Measurements from ENCODE around the gene STXBP6.

STXBP6 gene

DNA sequence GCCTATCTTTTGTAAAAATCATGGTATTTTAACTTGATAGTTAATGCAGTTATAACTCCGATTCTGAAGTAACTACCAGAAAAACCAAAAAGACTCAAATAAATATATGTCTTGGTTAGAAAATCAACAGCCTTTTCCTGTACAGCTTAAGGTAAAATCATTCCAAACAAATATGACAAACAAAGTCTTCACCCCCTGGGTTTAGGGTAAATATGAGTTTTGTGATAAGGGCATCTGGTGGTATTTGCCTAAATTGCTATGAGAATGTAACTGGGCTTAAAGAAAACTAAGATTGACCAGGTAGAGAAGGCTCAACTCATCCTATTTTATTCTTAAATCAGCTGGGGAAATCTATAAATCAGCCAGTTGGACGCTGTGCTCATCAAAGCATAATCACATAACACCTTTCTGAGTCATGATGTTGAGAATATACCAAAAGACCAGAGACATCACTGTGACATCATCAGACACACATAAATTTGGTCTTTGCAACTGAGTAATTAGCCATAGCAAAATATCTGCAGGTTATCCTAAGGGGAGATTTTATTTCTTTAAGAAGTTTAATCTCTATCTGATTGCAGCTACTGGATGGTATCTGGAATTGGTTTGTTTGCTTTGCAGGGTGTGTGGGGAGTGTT is 133.9 kb downstream of the STXBP6 start:
- DNase-seq (ENCODE audit: low read depth in 3 of 3), result no peak

DNA sequence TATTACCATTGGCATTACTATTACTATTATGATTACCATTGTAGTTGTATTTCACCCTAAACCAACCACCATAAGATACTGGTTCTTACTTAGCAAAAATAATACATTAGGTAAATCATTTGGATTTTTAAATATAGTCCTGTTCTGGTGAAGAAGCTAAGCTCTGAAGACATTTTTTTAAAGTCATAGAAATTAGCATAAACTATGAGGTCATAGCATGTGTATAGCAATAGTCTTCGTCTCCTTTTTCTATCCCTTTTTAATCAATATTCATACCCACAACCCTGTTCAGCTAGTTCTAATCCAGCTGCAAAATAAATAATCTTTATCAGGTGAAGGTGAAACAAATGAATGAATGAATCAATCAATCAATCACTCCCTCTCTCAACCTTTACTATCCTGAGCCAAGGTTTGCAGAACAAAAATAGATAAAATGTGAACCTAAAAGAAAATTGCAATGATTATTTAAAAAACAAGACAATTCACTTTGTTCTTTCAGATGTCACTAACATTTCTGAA is 134.5 kb downstream of the STXBP6 start:
- DNase-seq (ENCODE audit: low read depth in 3 of 3), result no peak

DNA sequence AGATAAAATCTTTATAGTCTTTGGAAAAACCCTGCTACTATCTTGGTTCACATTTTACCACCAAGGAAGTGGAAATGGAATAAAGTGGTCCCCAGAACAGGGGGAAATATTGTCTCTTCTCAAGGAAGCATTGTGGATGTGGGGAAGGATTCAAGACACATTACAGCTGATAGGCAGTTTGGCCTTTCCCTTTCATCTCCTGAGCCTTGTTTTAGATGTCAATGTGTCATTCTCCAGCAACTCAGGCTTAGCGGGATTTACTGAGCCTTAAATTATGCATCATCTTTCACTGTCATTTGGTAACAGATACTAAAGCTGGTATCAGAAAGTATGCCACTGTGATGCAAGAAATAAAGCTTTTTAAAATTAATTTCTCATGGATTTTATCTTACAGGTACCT is 136.2 kb downstream of the STXBP6 start:
- DNase-seq (ENCODE audit: low read depth in 3 of 3), result no peak

DNA sequence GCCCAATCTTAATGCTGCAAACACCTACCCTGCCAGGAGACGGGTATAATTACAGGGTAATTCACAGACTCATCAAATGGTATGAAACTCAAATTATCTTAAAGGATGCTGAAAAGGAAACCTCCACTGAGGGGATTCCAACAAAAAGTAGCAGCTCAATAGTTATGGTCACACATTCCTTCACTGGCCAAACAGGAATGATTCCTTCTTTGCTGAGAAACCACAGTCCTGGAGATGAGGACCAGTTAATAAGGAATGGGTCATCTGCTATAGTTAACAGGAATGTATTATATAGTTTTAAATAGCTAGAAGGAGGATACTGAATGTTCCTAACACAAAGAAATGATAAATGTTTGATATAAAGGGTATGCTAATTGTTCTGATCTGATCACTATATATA is 136.9 kb downstream of the STXBP6 start:
- DNase-seq (ENCODE audit: low read depth in 3 of 3), result no peak

DNA sequence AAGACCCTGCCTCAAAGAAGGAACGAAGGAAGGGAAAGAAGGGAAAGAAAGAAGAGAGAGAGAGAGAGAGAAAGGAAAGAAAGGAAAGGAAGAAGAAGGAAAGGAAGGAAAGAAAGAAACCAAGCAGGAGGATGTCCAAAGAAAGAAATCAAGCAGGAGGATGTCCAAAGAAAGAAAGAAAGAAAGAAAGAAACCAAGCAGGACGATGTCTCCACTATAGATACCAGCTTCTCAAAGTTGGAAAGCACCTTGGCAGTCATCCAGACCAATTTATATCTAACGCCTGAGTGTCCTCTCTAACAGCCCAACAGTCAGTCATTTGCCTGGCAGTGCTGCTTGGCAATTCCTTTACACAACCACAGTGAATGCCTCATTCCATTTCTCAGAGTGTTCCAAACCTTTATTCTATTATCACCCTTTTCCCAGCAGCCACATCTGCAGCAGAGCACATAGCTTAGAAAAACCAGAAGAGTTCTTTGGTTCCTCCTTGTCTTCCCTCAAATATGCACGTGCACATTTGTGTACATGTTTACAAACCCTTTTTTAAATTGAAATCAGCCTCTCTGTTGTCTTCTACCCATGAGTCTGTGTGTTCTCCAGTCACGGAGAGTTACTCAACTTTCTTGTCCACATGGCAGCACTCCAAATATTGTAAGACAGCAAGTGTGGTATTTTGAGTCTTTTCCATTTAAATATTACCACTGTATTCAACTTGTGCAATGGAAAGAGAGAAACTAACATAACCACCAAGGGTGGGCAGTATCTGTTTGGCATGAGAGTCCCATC is 138.4 kb downstream of the STXBP6 start:
- no peak for DNase-seq (ENCODE audit: low read depth in 3 of 3)

DNA sequence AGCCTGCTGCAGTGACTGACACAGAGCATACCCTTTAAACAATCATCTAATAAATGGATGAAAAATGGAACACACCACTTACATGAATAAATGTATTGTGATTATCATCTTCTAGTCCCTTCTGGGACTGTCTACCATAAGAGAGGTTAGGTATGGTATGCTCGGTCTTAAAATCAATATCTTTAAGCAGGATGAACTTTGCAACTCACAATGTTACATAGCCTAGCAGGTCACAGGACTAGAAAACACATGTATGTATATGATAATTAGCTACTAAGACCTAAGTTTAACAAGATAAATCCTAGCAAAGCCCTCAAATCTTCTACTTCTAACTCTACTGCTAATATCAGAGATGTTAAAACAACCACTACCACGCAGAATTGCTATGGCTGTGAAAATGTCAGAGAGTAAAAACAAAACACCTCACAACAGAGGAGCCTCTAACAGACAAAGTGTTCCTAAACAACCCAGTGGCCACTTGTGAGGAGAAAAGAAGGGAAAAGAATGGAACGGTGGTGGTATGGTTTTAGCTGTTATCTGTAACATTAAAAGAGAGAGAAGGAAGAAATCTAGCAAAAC is 139.4 kb downstream of the STXBP6 start:
- DNase-seq (ENCODE audit: low read depth in 3 of 3), result no peak

DNA sequence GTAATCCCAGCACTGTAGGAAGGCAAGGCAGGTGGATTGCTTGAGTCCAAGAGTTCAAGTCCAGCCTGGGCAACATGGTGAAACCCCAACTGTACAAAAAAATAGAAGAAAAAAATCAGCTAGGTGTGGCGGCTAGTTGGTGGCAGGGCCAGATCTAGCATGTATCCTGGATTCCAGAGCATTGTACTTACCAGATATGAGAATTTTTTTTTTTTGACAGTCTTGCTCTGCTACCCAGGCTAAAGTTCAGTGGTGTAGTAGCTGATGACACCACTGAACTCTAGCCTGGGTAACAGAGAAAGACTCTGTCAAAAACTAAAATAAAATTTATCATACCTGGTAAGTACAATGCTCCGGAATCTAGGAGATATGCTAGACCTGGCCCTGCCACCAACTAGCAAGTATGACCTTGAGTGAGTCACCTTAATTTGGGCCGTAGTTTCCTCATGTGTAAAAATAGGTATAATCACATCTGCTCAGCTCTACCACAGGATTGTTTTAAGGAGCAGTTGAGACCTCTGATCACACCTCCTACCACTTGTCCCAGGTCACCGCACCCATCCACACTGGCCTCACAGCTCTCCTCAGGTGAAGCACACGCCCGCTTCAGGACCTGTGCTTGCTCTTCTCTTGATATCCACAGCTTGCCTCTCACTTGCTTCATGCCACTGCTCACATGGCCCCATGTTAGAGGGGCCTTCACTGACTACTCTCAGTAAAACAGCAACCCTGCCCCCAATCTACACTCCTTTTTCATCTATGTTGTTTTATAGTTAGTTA is 140.2 kb downstream of the STXBP6 start:
- no peak for DNase-seq (ENCODE audit: low read depth in 3 of 3)

DNA sequence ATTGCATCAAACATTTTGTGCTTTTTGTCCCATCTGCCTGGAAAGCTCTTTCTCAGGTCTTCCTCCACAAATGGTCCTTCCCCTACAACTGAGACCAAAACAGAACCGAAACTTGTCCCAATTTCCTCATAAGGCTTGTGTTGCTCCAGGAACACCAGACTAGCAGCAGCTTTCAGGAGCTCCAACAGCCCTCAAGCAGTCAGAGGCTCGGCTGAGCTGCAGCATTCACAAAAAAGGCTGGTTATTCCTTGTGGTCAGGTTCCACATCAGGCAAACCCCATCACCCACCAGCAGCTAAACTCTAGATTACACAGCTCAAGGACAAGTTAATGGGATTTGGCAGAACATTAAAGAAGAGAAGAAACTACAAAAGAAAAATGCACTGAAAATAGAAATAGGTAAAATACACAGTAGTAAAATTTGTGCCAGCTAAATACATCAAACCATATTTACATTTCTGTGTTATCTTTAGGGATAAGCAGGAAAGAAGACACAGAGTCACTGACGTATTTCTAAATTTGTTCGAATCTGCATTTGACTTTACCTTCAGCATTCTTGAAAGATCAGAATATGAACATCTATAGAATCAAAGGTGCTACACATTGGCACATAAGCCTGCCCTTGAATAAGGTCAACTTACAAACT is 141.2 kb downstream of the STXBP6 start:
- no peak for DNase-seq (ENCODE audit: low read depth in 3 of 3)

DNA sequence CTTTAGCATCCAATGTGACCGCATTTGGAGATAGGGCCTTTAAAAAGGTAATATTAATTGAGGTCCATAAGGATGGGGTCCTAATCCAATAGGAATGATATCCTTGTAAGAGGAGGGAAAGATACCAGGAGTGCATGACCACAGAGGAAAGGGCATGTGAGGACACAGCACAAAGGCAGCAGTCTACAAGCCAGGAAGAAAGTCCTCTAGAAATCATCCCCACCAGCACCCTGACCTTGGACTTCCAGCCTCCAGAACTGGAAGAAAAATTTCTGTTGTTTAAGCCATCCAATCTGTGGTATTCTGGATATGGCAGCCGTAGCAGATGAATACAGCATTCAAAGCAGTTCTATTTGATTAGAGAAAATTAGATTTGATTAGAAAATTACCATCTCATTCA is 145.4 kb downstream of the STXBP6 start:
- DNase-seq (ENCODE audit: low read depth in 3 of 3), result no peak

DNA sequence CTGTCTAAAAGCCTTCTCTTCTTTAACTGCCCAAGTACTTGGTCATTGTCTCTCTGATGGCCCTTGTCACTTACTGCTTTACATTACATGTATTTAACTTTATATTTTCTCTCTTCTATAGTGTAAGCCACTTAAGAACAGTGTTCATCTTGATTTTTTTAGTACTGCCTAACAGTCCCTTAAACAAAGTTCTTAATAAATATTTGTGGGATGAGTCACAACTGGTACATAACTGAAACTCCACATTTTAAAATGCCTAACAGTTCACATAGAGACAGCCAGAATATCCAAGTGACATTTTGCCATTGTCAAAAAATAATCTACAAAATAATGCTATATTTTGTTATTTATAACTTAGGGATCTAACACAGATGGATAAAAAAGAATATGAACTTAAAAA is 146.6 kb downstream of the STXBP6 start:
- DNase-seq (ENCODE audit: low read depth in 3 of 3), result no peak

DNA sequence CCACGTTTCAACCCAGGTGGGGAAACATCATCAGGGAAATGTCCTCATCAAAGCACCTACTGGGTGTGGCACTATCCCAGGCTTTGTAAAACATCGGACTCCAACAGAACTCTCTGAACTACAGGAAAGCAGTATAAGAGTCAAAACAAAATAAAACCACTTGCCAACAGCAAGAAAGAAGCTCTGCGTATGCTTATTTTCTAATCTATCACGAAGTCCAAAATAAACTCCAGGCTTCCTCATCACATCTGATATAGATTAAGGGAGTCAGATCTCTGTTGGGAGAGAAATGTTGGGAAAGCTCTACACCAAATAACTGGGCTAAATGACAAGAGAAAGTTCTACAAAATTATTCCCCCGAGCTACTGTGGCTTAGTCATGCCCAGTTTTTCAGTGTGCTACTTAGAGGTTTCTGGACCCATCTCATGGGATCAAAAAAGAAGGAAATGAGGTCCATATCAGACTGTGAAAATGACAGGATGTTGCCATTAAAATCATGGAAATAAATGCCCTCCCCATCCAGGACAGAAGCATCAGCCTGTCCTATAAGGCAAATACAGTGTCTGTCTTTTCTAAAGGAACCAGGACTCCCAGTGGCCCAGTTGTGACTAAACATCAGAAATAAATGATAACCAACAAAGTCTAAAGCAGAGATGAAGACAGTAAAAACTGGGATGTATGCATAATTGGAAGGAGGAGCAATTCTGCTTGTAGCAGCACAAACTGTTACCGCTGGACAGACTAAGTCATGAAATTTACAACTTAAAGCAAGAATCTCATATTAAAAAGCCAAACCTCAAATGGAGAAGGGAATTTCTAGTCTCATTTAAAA is 149.5 kb downstream of the STXBP6 start:
- DNase-seq (ENCODE audit: low read depth in 3 of 3), result no peak

DNA sequence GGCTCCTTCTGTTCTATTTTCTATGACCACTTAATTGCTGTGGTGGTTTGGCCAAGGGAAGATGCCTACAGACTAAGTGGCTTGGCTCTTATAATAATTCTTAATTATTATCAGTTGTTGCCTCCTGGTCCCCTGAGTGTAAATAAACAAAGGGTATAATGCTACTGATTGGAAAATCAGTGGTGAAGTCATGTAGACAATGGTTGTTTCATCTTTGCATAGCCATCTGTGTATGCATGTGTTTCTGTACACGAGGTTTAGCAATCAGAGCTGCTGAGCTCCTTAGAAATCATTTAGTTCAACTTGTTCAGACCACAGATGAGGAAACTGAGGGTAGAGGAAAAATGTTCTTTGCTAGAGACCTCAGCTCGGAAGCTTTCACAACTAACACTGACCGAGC is 152.2 kb downstream of the STXBP6 start:
- no peak for DNase-seq (ENCODE audit: low read depth in 3 of 3)

DNA sequence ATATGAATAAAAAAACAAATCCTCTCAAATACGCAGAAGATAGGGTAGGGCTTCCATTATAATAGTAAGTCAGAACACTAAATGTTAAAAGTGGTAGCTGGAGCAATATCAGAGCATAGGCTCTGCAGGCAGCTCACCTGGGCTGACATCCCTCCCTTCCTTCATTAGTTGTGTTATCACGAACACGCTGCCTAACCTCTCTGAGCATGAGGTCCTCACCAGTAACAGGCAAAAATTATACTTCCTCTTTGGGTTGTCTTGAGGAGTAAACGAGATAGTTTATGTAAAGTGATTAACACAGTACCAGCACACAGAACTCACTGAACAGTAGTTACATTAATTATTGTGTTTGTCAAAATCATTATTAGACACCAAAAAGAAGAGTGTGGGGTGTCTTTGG is 154.3 kb downstream of the STXBP6 start:
- DNase-seq (ENCODE audit: low read depth in 3 of 3), result no peak

DNA sequence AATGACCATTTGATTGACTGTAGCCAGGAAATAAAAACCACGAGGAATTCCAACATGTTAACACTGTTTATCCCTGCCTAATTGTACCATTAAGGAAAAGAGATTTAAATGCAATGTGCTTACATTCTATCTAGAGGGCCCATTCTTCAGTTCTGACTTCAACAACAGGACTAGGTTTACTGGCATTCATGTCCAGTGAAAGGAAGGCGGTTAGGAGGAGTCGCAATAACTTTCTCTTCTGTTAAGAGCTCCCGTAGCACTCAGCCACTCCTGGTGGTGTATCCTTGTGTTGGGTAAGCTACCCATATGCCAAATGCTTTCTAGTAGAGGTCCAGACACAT is 154.7 kb downstream of the STXBP6 start:
- no peak for DNase-seq (ENCODE audit: low read depth in 3 of 3)

DNA sequence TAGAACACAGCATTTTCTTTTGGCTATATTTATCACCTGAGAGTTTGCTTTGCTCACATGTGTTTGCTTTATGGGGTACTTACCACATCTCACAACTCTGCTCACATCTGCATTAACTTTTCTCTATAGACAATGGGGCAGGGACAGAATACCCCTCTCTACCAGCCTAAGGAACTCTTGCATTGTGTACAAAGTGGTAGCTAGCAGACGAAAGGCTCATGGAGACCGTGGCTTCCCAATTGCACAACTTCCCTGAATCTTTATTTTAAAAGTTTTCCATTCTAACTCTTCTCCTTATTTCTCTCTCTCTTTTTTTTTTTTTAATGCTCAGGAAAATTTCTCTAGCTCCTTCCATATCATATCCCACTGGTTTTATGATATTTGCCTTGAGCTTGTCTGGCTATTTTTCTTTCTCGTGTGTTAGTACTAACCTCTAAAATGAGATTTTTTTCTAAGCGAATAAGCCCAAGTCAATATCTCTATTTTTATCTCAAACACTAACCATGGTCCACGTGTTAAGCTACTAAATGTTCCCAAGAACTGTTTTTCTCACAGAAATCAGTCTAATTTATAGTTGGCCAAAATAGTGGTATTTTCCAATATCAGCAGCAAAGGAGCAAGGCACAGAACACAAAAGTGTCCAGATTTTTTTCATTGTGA is 155.2 kb downstream of the STXBP6 start:
- no peak for DNase-seq (ENCODE audit: low read depth in 3 of 3)

DNA sequence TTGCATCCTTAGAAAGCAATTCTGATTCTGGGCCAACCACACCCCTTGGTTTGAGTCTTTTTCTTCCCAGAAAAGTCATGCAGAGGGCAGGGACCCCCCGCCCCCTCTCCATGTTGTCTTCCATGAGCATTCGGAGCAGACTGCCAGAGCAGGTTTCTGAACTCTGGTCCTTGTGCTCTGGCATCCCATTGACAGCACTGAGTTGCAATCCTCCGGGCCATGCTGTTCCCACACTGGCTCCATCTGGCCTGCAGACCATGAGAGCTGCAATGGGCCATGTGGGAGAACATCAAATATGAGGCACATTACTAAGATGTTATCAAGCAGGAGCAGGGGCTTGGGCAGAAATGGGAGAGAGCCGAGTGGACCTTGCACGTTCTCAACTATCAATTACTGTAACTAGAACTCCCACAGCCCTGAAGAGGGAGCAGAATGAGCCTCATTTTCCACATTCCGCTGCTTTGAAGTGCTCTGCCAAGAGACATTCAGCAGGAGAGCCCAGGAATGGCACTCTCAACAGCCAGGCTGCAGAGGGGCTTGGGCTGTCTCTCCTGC is 157.4 kb downstream of the STXBP6 start:
- DNase-seq (ENCODE audit: low read depth in 3 of 3), result no peak

DNA sequence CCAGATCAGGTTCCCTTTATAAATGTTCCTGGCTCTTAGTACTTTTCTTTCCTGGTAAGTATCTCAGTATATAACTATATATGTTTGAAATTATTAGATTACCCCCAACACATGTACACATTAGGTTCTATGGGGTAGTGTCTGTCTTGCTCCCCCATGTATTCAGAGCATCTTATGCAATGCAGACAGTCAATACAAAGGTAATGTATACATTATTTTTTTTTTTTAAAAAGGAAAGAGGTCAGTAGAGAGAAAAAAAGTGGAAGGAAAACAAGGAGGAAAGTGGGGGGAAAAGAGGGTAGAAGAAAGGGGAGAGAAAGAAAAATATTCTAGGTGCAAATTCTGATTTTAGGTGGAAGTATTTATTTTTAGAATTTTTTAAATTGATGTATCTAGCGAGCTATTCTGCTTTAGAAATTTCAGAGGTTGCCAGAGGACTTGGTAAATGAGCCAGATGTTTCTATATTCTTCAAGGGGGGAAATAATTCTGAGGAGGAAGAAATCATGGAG is 157.9 kb downstream of the STXBP6 start:
- DNase-seq (ENCODE audit: low read depth in 3 of 3), result no peak

DNA sequence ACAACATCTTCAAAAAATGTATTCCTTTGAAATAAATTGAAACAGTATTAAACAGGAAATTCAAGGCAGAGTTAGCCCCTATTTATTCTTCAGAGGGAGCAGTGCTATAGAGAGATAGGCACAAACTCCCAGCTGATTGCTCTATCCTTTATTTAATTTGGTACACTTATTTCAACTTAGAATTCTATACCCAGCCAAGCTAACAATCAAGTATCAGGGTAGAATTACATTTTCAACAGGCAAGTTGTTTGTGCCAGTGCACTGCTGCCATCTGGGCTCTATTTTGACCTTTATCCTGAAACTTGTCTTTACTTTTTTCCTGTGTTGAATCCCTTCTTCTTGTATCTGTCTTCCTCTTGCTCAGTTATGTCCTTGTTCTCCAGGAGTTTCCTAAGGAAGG is 159.2 kb downstream of the STXBP6 start:
- DNase-seq (ENCODE audit: low read depth in 3 of 3), result no peak

DNA sequence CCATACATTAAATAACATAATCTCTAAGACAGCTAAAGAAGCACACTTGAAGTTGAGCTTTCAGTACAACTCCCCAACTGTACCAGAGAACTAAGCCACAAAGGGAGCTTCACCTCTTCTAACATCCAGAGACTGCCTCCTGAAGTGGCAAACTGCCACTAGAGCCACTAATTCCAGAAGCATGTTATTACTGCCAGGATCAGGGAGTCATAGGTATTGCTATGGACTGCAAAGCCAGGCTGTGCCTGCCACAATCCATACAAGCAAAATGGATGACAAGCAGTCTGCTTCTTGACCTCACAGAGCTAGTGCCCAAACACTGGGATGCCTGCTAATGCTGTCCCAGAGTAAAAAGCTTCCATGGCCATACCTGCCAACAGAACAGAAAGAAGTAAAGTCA is 160.1 kb downstream of the STXBP6 start:
- DNase-seq (ENCODE audit: low read depth in 3 of 3), result no peak

DNA sequence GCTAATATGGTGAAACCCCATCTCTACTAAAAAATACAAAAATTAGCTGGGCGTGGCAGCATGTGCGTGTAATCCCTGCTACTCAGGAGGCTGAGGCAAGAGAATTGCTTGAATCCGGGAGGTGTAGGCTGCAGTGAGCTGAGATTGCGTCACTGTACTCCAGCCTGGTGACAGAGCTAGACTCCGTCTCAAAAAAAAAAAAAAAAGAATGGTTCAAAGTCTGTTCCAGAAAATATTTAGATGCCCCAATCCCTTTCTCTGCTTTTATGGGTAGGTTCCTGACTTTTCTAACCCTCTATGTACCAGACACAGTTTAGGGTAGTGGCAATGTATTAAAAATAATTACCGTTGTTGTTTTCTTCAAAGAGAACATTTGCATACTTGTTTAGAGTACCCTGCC is 161.4 kb downstream of the STXBP6 start:
- no peak for DNase-seq (ENCODE audit: low read depth in 3 of 3)

Data from stimulated activated CD4-positive, alpha-beta T cell treated with anti-CD3 and anti-CD28 coated beads, TNF-alpha, amount 100 ng/mL, for 24 hours (primary cell).